PC-3 (cell line): ENCODE results near the gene FURIN.

Experiments used
- CTCF ChIP-seq: fragments of 300-600 bp; sonication (generic); conservative IDR thresholded peaks from 2 replicates; pipeline ENCODE4 v1.5.1; 2017; ENCODE audit warnings: antibody characterized with exemption, low read depth, mild to moderate bottlenecking, low read length
- EZH2phosphoT487 ChIP-seq: fragments of 300-600 bp; sonication (generic); IDR thresholded peaks from 2 replicates; pipeline ENCODE4 v1.6.1; 2018; ENCODE audit warnings: mild to moderate bottlenecking, antibody characterized with exemption, low read length, borderline replicate concordance

- TF ChIP-seq CTCF = no peak
- TF ChIP-seq EZH2phosphoT487 = no peak
These were observed 29.0 kb upstream of the FURIN start for GRCh38 chr15:90839187-90840071.
